Activated naive CD8-positive, alpha-beta T cell treated with anti-CD3 and anti-CD28 coated beads, Interleukin-2, amount 10 ng/mL, durations not matched to agents 7 days and 5 days (primary cell): ENCODE measurements around the gene TRAK1. TPM values are rescaled to one million over a fixed set of nuclear protein-coding genes. Genes with fewer than 3 reads are reported as not detected.
A peak's percentile ranks its signal among the peaks of the same experiment; 100 is the strongest.

Experiments
- ATAC-seq: fragments of 150-1000 bp; cut with Tn5 transposase; one replicate; pipeline ENCODE4 v1.10.0; 2021; ENCODE audit warnings: low read depth, moderate library complexity
- POLR2A ChIA-PET: fragments of 350-600 bp; sonication (Branson Sonifier 250); formaldehyde crosslinking; loops from one replicate; lab custom pipeline; 2021; ENCODE audit warnings: antibody characterized with exemption; lab: Charles Lee
- DNase-seq: peaks from one replicate; pipeline ENCODE4 v3.0.0; 2021
- H3K27ac Mint-ChIP-seq: one replicate; pipeline ENCODE4 v1.8.0; 2022; ENCODE audit warnings: mild to moderate bottlenecking, mixed read lengths
- H3K27me3 Mint-ChIP-seq: one replicate; pipeline ENCODE4 v1.8.0; 2022; ENCODE audit warnings: mild to moderate bottlenecking, moderate library complexity, mixed read lengths
- H3K36me3 Mint-ChIP-seq: one replicate; pipeline ENCODE4 v1.8.0; 2021; ENCODE audit warnings: mild to moderate bottlenecking, mixed read lengths
- H3K4me1 Mint-ChIP-seq: one replicate; pipeline ENCODE4 v1.8.0; 2021; ENCODE audit warnings: mixed read lengths
- H3K4me3 Mint-ChIP-seq: one replicate; pipeline ENCODE4 v1.8.0; 2022; ENCODE audit warnings: mild to moderate bottlenecking, moderate library complexity, mixed read lengths
- H3K9me3 Mint-ChIP-seq: one replicate; pipeline ENCODE4 v1.8.0; 2021; ENCODE audit warnings: mixed read lengths
- total RNA-seq, 2 experiments: library from RNA; stranded (reverse); gene quantifications; one replicate each; pipeline ENCODE4 v1.2.3, GENCODE V29; 2021

TRAK1 gene
- total RNA-seq, 2 experiments from 2014 or later: 32.7 to 33.9 TPM

- H3K36me3 Mint-ChIP-seq: peaks cover 4% of the 10 kb centered on the region
- POLR2A ChIA-PET: no interaction called here
- no peak overlapping the region for H3K4me3 Mint-ChIP-seq
- H3K9me3 Mint-ChIP-seq: peaks cover 9% of the 10 kb centered on the region
- no peaks in the 10 kb centered on the region for H3K4me1 Mint-ChIP-seq
- H3K27ac Mint-ChIP-seq: no peak overlapping the region
- H3K27me3 Mint-ChIP-seq: peaks cover 12% of the 10 kb centered on the region
- DNase-seq (no peak), ATAC-seq (no peak)
Measured at GRCh38 chr3:42235532-42235931, 144.4 kb downstream of the TRAK1 start.

DNA sequence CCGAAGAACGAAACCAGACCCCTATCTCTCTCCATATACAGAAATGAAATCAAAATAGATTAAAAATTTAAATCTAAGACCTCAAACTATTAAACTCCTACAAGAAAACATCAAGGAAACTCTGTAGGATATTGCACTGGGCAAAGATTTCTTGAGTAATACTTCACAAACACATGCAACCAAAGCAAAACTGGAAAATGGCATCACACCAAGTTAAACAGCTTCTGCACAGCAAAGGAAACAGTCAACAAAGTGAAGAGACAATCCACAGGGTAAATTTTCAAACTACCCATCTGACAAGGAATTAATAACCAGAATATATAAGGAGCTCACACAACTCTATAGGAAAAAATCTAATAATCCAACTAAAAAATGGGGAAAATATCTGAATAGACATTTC lies 145.5 kb downstream of the TRAK1 start:
- no peak for DNase-seq
- no peak for ATAC-seq
- Mint-ChIP-seq H3K27me3 (peaks cover 12% of the 10 kb centered on the region), H3K27ac (no peak overlapping the region), H3K36me3 (peaks cover 4% of the 10 kb centered on the region), H3K9me3 (peaks cover 9% of the 10 kb centered on the region), H3K4me3 (no peak overlapping the region), H3K4me1 (no peaks in the 10 kb centered on the region)
- POLR2A ChIA-PET: no interaction called here

DNA sequence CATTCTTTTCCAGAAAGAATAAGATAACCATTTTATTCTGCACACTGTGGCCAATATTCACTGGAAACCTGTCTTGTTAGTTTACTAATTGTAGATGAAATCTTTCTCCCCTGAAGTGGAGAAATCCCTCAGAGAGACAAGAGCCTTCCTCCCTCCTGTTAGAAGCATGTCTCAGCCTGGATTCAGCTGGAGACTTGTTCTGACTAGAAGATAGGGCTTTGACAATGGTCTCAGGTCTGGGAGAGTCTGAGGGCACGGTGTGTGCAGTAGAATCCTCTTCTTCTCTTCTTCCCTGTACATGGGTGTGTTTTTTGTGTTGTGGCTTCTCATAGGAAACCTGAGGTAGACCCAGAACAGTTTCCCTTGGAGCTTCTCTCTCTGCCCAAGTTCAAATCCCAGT lies 154.9 kb downstream of the TRAK1 start:
- Mint-ChIP-seq H3K27me3 (peaks cover 25% of the 10 kb centered on the region), H3K4me3 (no peak overlapping the region), H3K27ac (no peak overlapping the region), H3K36me3 (no peaks in the 10 kb centered on the region), H3K4me1 (peaks cover 8% of the 10 kb centered on the region), H3K9me3 (peaks cover 2% of the 10 kb centered on the region)
- ATAC-seq (no peak), DNase-seq (no peak)
- POLR2A ChIA-PET: no interaction called here

- Mint-ChIP-seq H3K4me3 (peak overlapping the region; percentile 7), H3K36me3 (no peaks in the 10 kb centered on the region), H3K27ac (no peak overlapping the region), H3K4me1 (peaks cover 8% of the 10 kb centered on the region), H3K27me3 (peaks cover 26% of the 10 kb centered on the region), H3K9me3 (no peaks in the 10 kb centered on the region)
- peak; percentile 60 for DNase-seq
- ATAC-seq: peak; percentile 71
- POLR2A ChIA-PET: no interaction called here
Measured at GRCh38 chr3:42247576-42248027, 156.4 kb downstream of the TRAK1 start.

- Mint-ChIP-seq H3K27ac (no peak overlapping the region), H3K27me3 (peaks cover 21% of the 10 kb centered on the region), H3K9me3 (no peaks in the 10 kb centered on the region), H3K36me3 (no peaks in the 10 kb centered on the region), H3K4me3 (no peak overlapping the region), H3K4me1 (peaks cover 8% of the 10 kb centered on the region)
- POLR2A ChIA-PET: no interaction called here
- no peak for ATAC-seq
- DNase-seq: no peak
Measured at GRCh38 chr3:42250761-42251160, 159.6 kb downstream of the TRAK1 start.

- H3K27ac Mint-ChIP-seq: no peak overlapping the region
- H3K27me3 Mint-ChIP-seq: peaks cover 14% of the 10 kb centered on the region
- peaks cover 4% of the 10 kb centered on the region for H3K4me1 Mint-ChIP-seq
- no peaks in the 10 kb centered on the region for H3K9me3 Mint-ChIP-seq
- H3K36me3 Mint-ChIP-seq: no peaks in the 10 kb centered on the region
- ATAC-seq (no peak), DNase-seq (no peak)
- POLR2A ChIA-PET: no interaction called here
- H3K4me3 Mint-ChIP-seq: no peak overlapping the region
Measured at GRCh38 chr3:42254566-42254965, 163.4 kb downstream of the TRAK1 start.

- no peak overlapping the region for H3K4me3 Mint-ChIP-seq
Measured at GRCh38 chr3:42256135-42256819, 165.1 kb downstream of the TRAK1 start.

DNA sequence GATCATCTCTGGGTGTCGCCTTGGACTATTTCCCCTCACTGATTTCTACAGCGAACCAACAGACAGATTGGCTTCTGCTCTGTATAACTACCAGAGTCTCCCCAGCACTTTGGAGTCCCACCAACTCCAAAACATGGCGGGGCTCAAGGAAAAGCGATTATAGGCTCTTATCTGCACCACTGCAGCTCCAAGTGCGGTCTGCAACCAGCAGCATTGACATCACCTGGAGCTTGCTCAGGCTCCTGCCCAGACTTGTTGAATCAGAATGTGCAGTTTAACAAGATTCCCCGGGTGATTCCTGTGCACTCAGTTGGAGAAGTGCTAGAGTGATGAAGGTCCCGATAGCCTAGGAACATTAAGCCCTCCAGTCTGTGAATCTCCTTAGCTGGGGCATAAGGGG lies 165.8 kb downstream of the TRAK1 start:
- no peaks in the 10 kb centered on the region for H3K9me3 Mint-ChIP-seq
- POLR2A ChIA-PET: no interaction called here

More at GRCh38 chr3:42256135-42256819, 165.1 kb downstream of the TRAK1 start:
- Mint-ChIP-seq H3K27ac (no peak overlapping the region), H3K36me3 (no peaks in the 10 kb centered on the region), H3K27me3 (peaks cover 22% of the 10 kb centered on the region), H3K9me3 (no peaks in the 10 kb centered on the region), H3K4me1 (peaks cover 4% of the 10 kb centered on the region)
- DNase-seq (no peak), ATAC-seq (no peak)
- POLR2A ChIA-PET: no interaction called here

DNA sequence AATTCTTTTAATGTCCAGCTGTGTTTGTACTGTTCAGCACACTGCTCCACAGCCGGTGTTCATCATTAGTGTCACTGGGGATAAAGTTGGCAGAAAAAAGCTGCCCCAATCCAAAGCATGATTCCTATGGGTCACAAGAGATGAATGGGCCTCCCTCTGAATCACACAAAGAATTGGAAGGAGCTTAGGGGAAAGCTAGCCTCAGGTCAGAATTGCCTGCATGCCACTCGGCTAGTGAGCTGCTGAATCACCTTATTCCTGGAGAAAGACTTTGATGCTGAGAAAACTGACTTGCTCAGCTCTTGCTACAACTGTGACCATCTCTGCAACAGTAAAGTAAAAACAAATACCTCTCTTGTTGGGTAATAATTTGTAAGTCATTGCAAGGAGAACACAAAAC lies 171.4 kb downstream of the TRAK1 start:
- Mint-ChIP-seq H3K27me3 (peaks cover 68% of the 10 kb centered on the region), H3K27ac (no peak overlapping the region), H3K9me3 (no peaks in the 10 kb centered on the region), H3K36me3 (no peaks in the 10 kb centered on the region), H3K4me1 (peaks cover 9% of the 10 kb centered on the region), H3K4me3 (no peak overlapping the region)
- ATAC-seq (no peak), DNase-seq (no peak)
- POLR2A ChIA-PET: no interaction called here

More for the DNA sequence above, 165.8 kb downstream of the TRAK1 start:
- Mint-ChIP-seq H3K36me3 (no peaks in the 10 kb centered on the region), H3K4me1 (peaks cover 4% of the 10 kb centered on the region), H3K27ac (no peak overlapping the region), H3K27me3 (peaks cover 25% of the 10 kb centered on the region), H3K4me3 (no peak overlapping the region)
- no peak for ATAC-seq
- DNase-seq: no peak

- Mint-ChIP-seq H3K27me3 (peaks cover 74% of the 10 kb centered on the region), H3K4me1 (peaks cover 9% of the 10 kb centered on the region), H3K27ac (no peak overlapping the region), H3K4me3 (peak overlapping the region; percentile 22), H3K36me3 (no peaks in the 10 kb centered on the region), H3K9me3 (no peaks in the 10 kb centered on the region)
- POLR2A ChIA-PET: no interaction called here
- ATAC-seq (no peak), DNase-seq (peak; percentile 36)
Measured at GRCh38 chr3:42263354-42264346, 172.5 kb downstream of the TRAK1 start.

GRCh38 chr3:42264399-42265058 lies 173.4 kb downstream of the TRAK1 start:
- POLR2A ChIA-PET: no interaction called here
- DNase-seq: no peak
- H3K27me3 Mint-ChIP-seq: peaks cover 79% of the 10 kb centered on the region
- H3K27ac Mint-ChIP-seq: no peak overlapping the region
- peaks cover 9% of the 10 kb centered on the region for H3K4me1 Mint-ChIP-seq
- peak overlapping the region; percentile 42 for H3K4me3 Mint-ChIP-seq
- H3K9me3 Mint-ChIP-seq: peaks cover 1% of the 10 kb centered on the region
- ATAC-seq: no peak
- no peaks in the 10 kb centered on the region for H3K36me3 Mint-ChIP-seq

DNA sequence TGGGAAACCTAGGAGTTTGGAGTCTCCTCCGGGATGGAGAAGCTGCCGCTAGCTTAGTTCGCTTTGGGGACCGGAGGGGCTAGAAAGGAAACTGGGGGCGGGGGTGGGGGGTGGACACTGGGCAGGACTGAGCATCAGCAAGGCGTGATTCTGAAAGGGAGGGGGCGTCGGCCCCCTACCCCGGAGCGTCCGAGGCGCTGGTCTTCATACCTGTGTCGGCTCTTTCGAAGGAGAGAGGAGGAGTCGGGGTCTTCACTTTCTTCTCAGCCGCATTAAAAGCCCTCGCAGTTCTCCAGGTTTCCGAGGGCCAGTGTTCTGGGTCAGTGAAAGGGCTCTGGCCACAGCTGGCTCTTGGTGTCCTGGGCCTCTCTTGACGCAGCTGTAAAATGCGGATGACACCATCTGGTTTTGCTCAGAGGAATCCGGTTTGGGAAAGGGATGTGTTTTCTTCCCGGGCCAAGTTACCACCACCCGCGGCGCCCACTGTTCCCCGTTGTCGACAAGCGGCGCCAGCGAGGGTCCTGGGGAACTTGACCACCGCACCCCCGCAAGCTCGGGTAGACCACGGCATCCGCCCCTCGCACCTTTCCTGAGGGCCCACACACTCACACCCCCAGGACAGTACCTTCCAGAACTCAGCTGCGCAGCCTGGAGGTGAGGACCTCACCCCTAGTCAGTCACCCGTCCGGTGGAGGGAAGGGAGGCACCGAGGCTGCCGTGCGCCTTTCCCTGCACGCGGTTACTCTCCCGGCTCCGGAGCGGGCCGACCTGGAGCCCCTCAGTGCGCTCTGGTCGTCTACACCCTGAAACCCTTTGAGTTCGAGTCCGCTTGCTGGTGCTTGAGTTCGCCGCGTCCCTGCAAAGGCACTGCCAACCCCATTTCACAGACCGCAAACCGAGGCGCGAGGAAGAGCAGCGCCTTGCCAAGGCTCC lies 174.2 kb downstream of the TRAK1 start:
- peaks cover 9% of the 10 kb centered on the region for H3K4me1 Mint-ChIP-seq
- peaks cover 3% of the 10 kb centered on the region for H3K9me3 Mint-ChIP-seq
- POLR2A ChIA-PET: no interaction called here
- H3K4me3 Mint-ChIP-seq: no peak overlapping the region
- no peak for DNase-seq
- no peaks in the 10 kb centered on the region for H3K36me3 Mint-ChIP-seq
- peaks cover 76% of the 10 kb centered on the region for H3K27me3 Mint-ChIP-seq
- H3K27ac Mint-ChIP-seq: no peak overlapping the region
- ATAC-seq: no peak
